HuH-7.5 (cell line): Measurements from ENCODE around the gene TTC6.

ENCODE experiments used
- DNase-seq: peaks from one replicate; pipeline ENCODE4 v3.0.0; 2011; ENCODE audit warnings: low spot score

TTC6 gene

GRCh38 chr14:37585971-37586796 is 9.2 kb upstream of the TTC6 start:
- no peak for DNase-seq

GRCh38 chr14:37586797-37587130 is 8.7 kb upstream of the TTC6 start:
- DNase-seq = no peak

GRCh38 chr14:37587131-37587803 is 8.2 kb upstream of the TTC6 start:
- DNase-seq = no peak

GRCh38 chr14:37587881-37588666 is 7.4 kb upstream of the TTC6 start:
- no peak for DNase-seq

- DNase-seq = no peak
Measured at GRCh38 chr14:37588667-37588955, 6.8 kb upstream of the TTC6 start.

- no peak for DNase-seq
Measured at GRCh38 chr14:37588956-37589714, 6.3 kb upstream of the TTC6 start.

GRCh38 chr14:37589715-37590427 is 5.6 kb upstream of the TTC6 start:
- no peak for DNase-seq

- DNase-seq = no peak
Measured at GRCh38 chr14:37590428-37591139, 4.8 kb upstream of the TTC6 start.

GRCh38 chr14:37591311-37591940 is 4.0 kb upstream of the TTC6 start:
- no peak for DNase-seq

- DNase-seq = no peak
Measured at GRCh38 chr14:37591941-37592481, 3.4 kb upstream of the TTC6 start.

- no peak for DNase-seq
Measured at GRCh38 chr14:37592482-37593408, 2.7 kb upstream of the TTC6 start.

GRCh38 chr14:37593511-37594237 is 1.8 kb upstream of the TTC6 start:
- DNase-seq = no peak

- peak; percentile 75 for DNase-seq
Measured at GRCh38 chr14:37594238-37594970, 1.0 kb upstream of the TTC6 start.

GRCh38 chr14:37595809-37596621 is 586 bp downstream of the TTC6 start:
- DNase-seq = peak; percentile 97

GRCh38 chr14:37596790-37597472 is 1.5 kb downstream of the TTC6 start:
- no peak for DNase-seq

GRCh38 chr14:37597538-37597913 is 2.1 kb downstream of the TTC6 start:
- DNase-seq = no peak
